Fibroblast of the aortic adventitia (primary cell): ENCODE results near the gene MOV10L1. TPM values are rescaled to one million over a fixed set of nuclear protein-coding genes. Genes with fewer than 3 reads are reported as not detected.
A peak's percentile ranks its signal among the peaks of the same experiment; 100 is the strongest.

Experiments
- DNase-seq: peaks from one replicate; pipeline ENCODE4 v3.0.0-alpha.2; 2010; ENCODE audit warnings: low read depth
- H3K4me3 ChIP-seq: 2 replicates; pipeline ENCODE4 v1.5.1; 2011; ENCODE audit warnings: low read depth, mild to moderate bottlenecking, control low read depth, low read length, moderate library complexity
- CTCF ChIP-seq: IDR thresholded peaks from 2 replicates; pipeline ENCODE4 v1.5.1; 2011; ENCODE audit warnings: mild to moderate bottlenecking, low read length, control low read depth, inconsistent platforms; ENCODE audit not compliant: insufficient read depth
- total RNA-seq: library from RNA; depleted of rRNA; stranded (reverse); fragments of >200 nt; gene quantifications from 2 replicates; pipeline ENCODE4 v1.2.3, GENCODE V29; 2012; ENCODE audit warnings: low replicate concordance

The MOV10L1 gene
- total RNA-seq, 1 donor = 5.1 TPM

DNA sequence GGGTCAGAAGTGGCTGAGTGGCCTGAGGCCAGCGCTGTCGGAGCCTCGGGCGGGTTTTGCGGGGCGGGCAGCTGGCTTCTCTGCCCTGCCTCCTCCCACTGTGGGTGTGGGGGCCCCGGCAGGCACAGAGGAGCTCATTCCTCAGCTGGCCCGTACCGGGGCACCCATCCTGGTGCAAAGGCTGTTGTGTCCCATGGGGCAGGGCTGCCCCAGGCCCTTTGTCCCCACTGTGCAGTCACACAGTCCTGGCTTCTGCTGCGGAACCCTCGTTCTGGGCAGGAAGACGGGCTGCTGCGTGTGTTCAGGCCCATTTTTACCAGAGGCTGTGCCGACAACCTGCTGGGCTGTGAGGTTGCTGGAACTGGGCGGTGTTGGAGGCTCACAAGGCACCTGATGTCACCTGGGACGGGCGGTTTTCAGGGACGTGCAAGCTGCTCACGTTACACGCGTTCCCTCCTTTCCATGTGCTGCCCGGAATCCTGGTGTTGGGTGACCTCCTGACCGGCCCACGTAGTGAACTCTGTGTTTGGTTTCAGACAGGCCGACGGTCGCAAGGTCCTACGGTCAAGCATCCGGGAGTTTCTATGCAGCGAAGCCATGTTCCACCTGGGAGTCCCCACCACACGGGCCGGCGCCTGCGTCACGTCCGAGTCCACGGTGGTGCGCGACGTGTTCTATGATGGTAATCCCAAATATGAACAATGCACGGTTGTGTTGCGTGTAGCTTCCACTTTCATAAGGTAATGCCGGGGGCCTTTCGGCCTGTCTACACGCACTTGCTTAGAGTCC, 116.2 kb downstream of the MOV10L1 start:
- TF ChIP-seq CTCF = no peak
- H3K4me3 ChIP-seq = no peak overlapping the region

GRCh38 chr22:50206599-50206998, 116.8 kb downstream of the MOV10L1 start:
- peak; percentile 55 for DNase-seq
- peak; percentile 51 for TF ChIP-seq CTCF

More for the DNA sequence above, 116.2 kb downstream of the MOV10L1 start:
- DNase-seq = no peak

GRCh38 chr22:50207383-50208140, 117.8 kb downstream of the MOV10L1 start:
- TF ChIP-seq CTCF = no peak
- no peak overlapping the region for H3K4me3 ChIP-seq
- no peak for DNase-seq

More at GRCh38 chr22:50206599-50206998, 116.8 kb downstream of the MOV10L1 start:
- H3K4me3 ChIP-seq = no peak overlapping the region

DNA sequence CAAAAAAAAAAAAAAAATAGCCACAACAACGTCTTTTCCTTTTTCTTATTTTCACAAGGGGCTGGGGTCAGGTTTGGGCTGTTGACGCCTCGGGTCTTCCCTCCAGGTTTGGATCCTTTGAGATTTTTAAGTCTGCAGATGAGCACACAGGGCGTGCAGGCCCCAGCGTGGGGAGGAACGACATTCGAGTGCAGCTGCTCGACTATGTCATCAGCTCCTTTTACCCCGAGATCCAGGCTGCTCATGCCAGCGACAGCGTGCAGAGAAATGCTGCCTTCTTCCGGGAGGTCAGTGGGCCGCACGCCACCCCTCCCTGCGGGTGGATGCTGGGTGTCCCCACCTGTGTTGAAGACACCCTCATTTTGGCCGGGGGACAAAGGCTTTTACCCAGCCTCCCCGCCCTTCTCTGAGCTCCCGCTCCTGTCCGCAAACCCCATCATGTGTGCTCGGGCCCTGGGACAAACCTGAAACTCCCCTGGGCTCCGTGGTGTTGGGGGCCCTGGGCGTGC, 118.7 kb downstream of the MOV10L1 start:
- DNase-seq = no peak
- TF ChIP-seq CTCF = no peak

GRCh38 chr22:50208939-50209892, 119.4 kb downstream of the MOV10L1 start:
- no peak for TF ChIP-seq CTCF
- H3K4me3 ChIP-seq = no peak overlapping the region
- DNase-seq = no peak

More for the DNA sequence above, 118.7 kb downstream of the MOV10L1 start:
- no peak overlapping the region for H3K4me3 ChIP-seq

- H3K4me3 ChIP-seq = no peak overlapping the region
- peak; percentile 72 for DNase-seq
- peak; percentile 93 for TF ChIP-seq CTCF
These were observed 120.1 kb downstream of the MOV10L1 start for GRCh38 chr22:50209893-50210292.
